Stomach (tissue), 9 donors: ENCODE data around the gene CENPN. TPM values are rescaled to one million over a fixed set of nuclear protein-coding genes. Genes with fewer than 3 reads are reported as not detected.
A peak's percentile ranks its signal among the peaks of the same experiment; 100 is the strongest.

Experiments
- DNase-seq, 2 donors: peaks; one replicate each; pipeline versions ENCODE4 v3.0.0 to v3.0.0-alpha.2; 2013 to 2019
- H3K27ac ChIP-seq, 5 donors: fragments of 200-600 bp in 4 of 5; sonication (generic) in 4 of 5; one replicate each; pipeline ENCODE4 v1.5.1; 2013 to 2019; ENCODE audit warnings: mild to moderate bottlenecking in 1 of 5, moderate library complexity in 1 of 5
- H3K27me3 ChIP-seq, 3 donors: fragments of 200-600 bp; sonication (generic); one replicate each; pipeline ENCODE4 v1.5.1; 2017 to 2019; ENCODE audit warnings: mixed run types in 1 of 3
- H3K36me3 ChIP-seq, 4 donors: fragments of 200-600 bp; sonication (generic); 1 replicate in 3 of 4; 2 replicates in 1 of 4; pipeline ENCODE4 v1.5.1; 2016 to 2019
- H3K4me1 ChIP-seq, 4 donors: fragments of 200-600 bp; sonication (generic); one replicate each; pipeline ENCODE4 v1.5.1; 2016 to 2019
- H3K4me3 ChIP-seq, 4 donors: fragments of 200-600 bp; sonication (generic) in 3 of 4; one replicate each; pipeline ENCODE4 v1.5.1; 2016 to 2019; ENCODE audit warnings: mild to moderate bottlenecking in 1 of 4
- H3K9me3 ChIP-seq, 4 donors: fragments of 200-600 bp; sonication (generic); one replicate each; pipeline ENCODE4 v1.5.1; 2016 to 2019
- EP300 ChIP-seq: sonication (generic); formaldehyde crosslinking; IDR thresholded peaks from one replicate; pipeline ENCODE4 v1.6.1; 2017; ENCODE audit warnings: antibody characterized with exemption
- POLR2A ChIP-seq, 4 donors: fragments of 450-650 bp; IDR thresholded peaks; one replicate each; pipeline ENCODE4 v1.6.1; 2016; ENCODE audit warnings: antibody characterized with exemption in 4 of 4, control low read depth in 2 of 4, mild to moderate bottlenecking in 1 of 4, moderate library complexity in 1 of 4
- POLR2AphosphoS5 ChIP-seq, 3 donors: sonication (generic); formaldehyde crosslinking; IDR thresholded peaks; one replicate each; pipeline ENCODE4 v1.6.1; 2016; ENCODE audit warnings: antibody characterized with exemption in 3 of 3
- WGBS, 5 donors: extraction: QIAGEN DNeasy Blood & Tissue Kit in 3 of 5; methylation state at CpG; one replicate each; pipeline versions ENCODE4 v1.1.5 to v1.1.7; 2013 to 2018; 5-methylcytosine and 5-hydroxymethylcytosine counted together
- intact Hi-C: fragments of 100-400 bp; cut with DNase I; formaldehyde crosslinking; loops from one replicate; pipeline ENCODE4 v1.15.1; 2023; ENCODE audit warnings: low total_unique reads
- polyA plus RNA-seq, 3 donors: library from polyadenylated mRNA; stranded (reverse); fragments of 200-250 nt; gene quantifications; one replicate each; pipeline ENCODE4 v1.2.3, GENCODE V29; 2013
- total RNA-seq, 5 donors: library from RNA; depleted of rRNA; stranded (reverse); fragments of >200 nt; gene quantifications; one replicate each; pipeline versions ENCODE4 v1.1.0 to v1.2.3, GENCODE V29; 2014 to 2016
- TF ChIP-seq, protein P1 (sequence below), 7 experiments: fragments of 450-650 bp in 4 of 7; fragments of 200-600 bp in 3 of 7; sonication (generic) in 3 of 7; IDR thresholded peaks; one replicate each; pipeline ENCODE4 v1.5.1; 2016 to 2019; ENCODE audit warnings: antibody characterized with exemption in 7 of 7, control low read depth in 2 of 7, mild to moderate bottlenecking in 1 of 7
- donor health status: healthy with polysubstance abuse.
- donor health status: Bipolar disorder and iron deficiency.
- donor health status: healthy.

The CENPN gene
- total and polyA plus RNA-seq, 8 donors: 1.8 to 20.0 (median 13.2) TPM; not detected in 1

DNA sequence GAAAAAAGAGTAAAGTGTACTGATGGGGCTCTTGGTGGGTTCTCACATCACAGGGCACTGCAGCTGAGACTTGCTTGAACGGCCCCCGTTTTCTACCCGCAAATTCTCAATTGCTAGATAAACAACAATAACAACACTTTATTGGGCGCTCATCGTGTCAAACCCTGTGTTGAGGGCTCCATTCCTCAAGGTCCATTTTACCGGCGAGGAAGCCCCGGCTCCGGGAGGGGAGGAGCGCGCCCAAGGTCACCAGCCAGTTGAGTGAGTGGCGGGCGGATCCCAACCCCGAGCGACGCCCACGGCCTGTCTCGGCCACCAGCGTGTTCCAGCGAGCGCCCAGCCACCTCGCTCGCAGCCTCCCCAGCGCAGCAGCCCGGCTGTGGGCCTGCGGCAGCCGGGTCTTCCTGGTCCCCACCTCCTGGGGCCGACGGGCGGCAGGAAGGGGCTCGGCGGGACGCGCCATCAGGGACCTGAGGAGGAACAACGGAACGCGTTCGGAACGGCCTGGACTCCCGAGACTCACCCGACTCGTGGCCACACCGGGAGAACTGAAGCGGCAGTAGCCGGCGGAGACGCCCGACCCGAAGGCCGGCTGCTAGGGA, 702 bp upstream of the CENPN start:
- TF ChIP-seq EP300 (no peak), POLR2A (IDR thresholded peaks at IDR 0.05) (no peak), POLR2AphosphoS5 (IDR thresholded peaks at IDR 0.05) (no peak)
- TF ChIP-seq, protein P1, sequence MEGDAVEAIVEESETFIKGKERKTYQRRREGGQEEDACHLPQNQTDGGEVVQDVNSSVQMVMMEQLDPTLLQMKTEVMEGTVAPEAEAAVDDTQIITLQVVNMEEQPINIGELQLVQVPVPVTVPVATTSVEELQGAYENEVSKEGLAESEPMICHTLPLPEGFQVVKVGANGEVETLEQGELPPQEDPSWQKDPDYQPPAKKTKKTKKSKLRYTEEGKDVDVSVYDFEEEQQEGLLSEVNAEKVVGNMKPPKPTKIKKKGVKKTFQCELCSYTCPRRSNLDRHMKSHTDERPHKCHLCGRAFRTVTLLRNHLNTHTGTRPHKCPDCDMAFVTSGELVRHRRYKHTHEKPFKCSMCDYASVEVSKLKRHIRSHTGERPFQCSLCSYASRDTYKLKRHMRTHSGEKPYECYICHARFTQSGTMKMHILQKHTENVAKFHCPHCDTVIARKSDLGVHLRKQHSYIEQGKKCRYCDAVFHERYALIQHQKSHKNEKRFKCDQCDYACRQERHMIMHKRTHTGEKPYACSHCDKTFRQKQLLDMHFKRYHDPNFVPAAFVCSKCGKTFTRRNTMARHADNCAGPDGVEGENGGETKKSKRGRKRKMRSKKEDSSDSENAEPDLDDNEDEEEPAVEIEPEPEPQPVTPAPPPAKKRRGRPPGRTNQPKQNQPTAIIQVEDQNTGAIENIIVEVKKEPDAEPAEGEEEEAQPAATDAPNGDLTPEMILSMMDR (IDR thresholded peaks at IDR 0.05): no peak
- WGBS, 5 donors: 0 to 1% (median 0%) methylated on average over 8 to 50 of the region's 50 CpGs
- Histone ChIP-seq H3K27ac (peak overlapping the region; percentile 95 to 99 (median 98)), H3K4me3 (peak overlapping the region; percentile 68 to 90 (median 88)), H3K36me3 (no peaks in the 10 kb centered on the region), H3K27me3 (no peaks in the 10 kb centered on the region), H3K4me1 (peaks cover 28 to 42% (median 38%) of the 10 kb centered on the region in 4 donors), H3K9me3 (no peaks in the 10 kb centered on the region)
- peak; percentile 82 to 88 for DNase-seq
- intact Hi-C loops: no loop called here

DNA sequence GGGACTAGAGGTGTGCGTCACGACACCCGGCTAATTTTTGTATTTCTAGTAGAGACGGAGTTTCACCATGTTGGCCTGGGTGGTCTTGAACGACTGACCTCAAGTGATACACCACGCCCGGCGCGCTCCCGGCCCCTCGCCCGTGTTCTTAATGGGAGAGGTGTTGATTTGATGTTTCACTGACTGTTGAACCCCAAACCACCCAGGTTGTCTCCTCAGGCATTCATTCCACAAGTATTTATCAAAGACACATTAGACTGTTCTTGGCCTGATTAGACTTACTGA, 1.4 kb downstream of the CENPN start:
- intact Hi-C loops: no loop called here
- WGBS, 5 donors: 86 to 96% (median 94%) methylated on average over 12 of the region's 12 CpGs
- Histone ChIP-seq H3K36me3 (peaks cover 0 to 15% (median 4%) of the 10 kb centered on the region in 4 donors), H3K4me3 (peak overlapping the region in 3 of 4 donors; percentile 68 to 90 (median 85)), H3K27me3 (no peaks in the 10 kb centered on the region), H3K9me3 (no peaks in the 10 kb centered on the region), H3K27ac (peak overlapping the region in 3 of 5 donors; percentile 96 to 99 (median 99)), H3K4me1 (peaks cover 23 to 34% (median 33%) of the 10 kb centered on the region in 4 donors)
- peak in 1 of 2 donors; percentile 26 for DNase-seq
- TF ChIP-seq, protein P1 (IDR thresholded peaks at IDR 0.05): no peak

DNA sequence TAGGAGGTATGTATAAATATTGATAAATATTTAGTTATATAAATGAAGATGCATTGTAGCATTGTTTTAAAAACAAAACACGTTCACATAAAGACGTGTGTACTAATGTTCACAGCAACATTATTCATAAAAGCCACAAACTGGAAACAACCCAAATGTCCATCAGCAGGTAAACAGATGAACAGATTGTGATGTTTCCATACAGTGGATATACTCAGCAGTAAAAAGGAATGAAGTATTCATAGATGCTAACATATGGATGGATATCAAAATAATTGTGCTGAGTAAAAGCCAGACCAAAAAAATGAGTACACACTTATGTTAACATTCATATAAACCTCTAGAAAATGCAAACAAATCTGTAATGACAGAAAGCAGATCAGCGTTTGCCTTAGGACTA, 6.0 kb downstream of the CENPN start:
- WGBS, 5 donors: 84 to 91% (median 86%) methylated on average over 3 of the region's 3 CpGs
- no peak for TF ChIP-seq EP300
- no peak for TF ChIP-seq POLR2AphosphoS5 (IDR thresholded peaks at IDR 0.05)
- TF ChIP-seq POLR2A (IDR thresholded peaks at IDR 0.05): no peak
- TF ChIP-seq, protein P1 (IDR thresholded peaks at IDR 0.05): no peak
- Histone ChIP-seq H3K9me3 (no peaks in the 10 kb centered on the region), H3K36me3 (peaks cover 0 to 57% (median 23%) of the 10 kb centered on the region in 4 donors), H3K27me3 (no peaks in the 10 kb centered on the region), H3K27ac (no peak overlapping the region), H3K4me3 (no peak overlapping the region), H3K4me1 (peaks cover 0 to 6% (median 5%) of the 10 kb centered on the region in 4 donors)
- intact Hi-C loops: no loop called here
- no peak for DNase-seq

DNA sequence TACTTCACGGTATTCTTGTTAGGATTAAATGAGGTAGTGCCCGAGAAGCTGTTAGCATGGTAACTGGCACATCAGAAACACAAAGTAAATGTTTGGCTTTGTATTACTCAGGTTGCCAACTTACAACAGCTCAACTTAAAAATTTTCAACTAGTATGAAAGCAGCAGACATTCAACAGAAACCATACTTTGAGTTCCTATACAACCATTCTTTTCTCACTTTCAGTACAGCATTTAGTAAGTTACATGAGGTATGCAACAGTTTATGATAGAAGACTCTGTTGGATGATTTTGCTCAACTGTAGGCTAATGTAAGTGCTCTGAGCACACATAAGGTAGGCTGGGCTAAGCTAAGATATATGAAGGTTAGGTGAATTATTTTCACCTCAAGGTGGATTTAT, 7.7 kb downstream of the CENPN start:
- WGBS, 5 donors: 54 to 87% (median 65%) methylated on average over 2 of the region's 2 CpGs
- no peak for TF ChIP-seq POLR2A (IDR thresholded peaks at IDR 0.05)
- H3K27me3 ChIP-seq: no peaks in the 10 kb centered on the region
- intact Hi-C loops: no loop called here
- no peaks in the 10 kb centered on the region for H3K9me3 ChIP-seq
- H3K4me1 ChIP-seq: no peaks in the 10 kb centered on the region
- no peak overlapping the region for H3K4me3 ChIP-seq
- H3K27ac ChIP-seq: no peak overlapping the region
- H3K36me3 ChIP-seq: peaks cover 0 to 74% (median 38%) of the 10 kb centered on the region in 4 donors
- DNase-seq: no peak

DNA sequence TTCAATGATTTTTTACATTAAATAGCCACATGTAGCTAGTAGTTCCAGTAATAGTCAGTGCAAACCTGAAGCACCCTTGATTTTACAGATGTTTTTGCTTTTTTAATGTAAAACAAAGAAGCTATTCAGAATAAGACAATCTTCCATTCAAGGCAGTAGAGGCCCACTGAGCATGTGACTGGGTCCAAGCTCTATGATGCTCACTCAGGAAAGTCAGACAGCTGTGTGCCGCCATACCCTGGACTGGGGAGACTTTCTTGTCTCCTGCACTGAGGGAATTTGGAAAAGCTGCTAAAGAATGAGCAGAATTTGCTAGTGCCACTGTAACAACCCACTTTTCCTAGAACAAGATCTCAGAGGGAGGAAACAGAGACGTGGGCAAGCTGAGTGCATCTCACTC, 11.5 kb downstream of the CENPN start:
- peaks cover 10 to 95% (median 68%) of the 10 kb centered on the region in 4 donors for H3K36me3 ChIP-seq
- DNase-seq: no peak
- H3K27me3 ChIP-seq: no peaks in the 10 kb centered on the region
- no peak for TF ChIP-seq POLR2AphosphoS5 (IDR thresholded peaks at IDR 0.05)
- TF ChIP-seq, protein P1 (IDR thresholded peaks at IDR 0.05): no peak
- 96 to 98% (median 97%) methylated on average over 2 of the region's 2 CpGs for WGBS, 5 donors
- intact Hi-C loops: no loop called here
- H3K27ac ChIP-seq: no peak overlapping the region
- no peaks in the 10 kb centered on the region for H3K4me1 ChIP-seq
- no peak overlapping the region for H3K4me3 ChIP-seq
- H3K9me3 ChIP-seq: no peaks in the 10 kb centered on the region
